Esophagus squamous epithelium (tissue), 4 donors: Measurements from ENCODE around the gene ATP8A1.

Source experiments
- POLR2A ChIP-seq, 4 donors: fragments of 450-650 bp; IDR thresholded peaks; one replicate each; pipeline ENCODE4 v1.6.1; 2017; ENCODE audit warnings: antibody characterized with exemption in 4 of 4, mild to moderate bottlenecking in 4 of 4, moderate library complexity in 3 of 4
- TF ChIP-seq, protein P1 (sequence below), 6 experiments: fragments of 450-650 bp in 4 of 6; fragments of 200-600 bp in 2 of 6; sonication (generic) in 2 of 6; IDR thresholded peaks; one replicate each; pipeline ENCODE4 v1.5.1; 2016 to 2019; ENCODE audit warnings: antibody characterized with exemption in 6 of 6, mild to moderate bottlenecking in 4 of 6, moderate library complexity in 4 of 6

DNA sequence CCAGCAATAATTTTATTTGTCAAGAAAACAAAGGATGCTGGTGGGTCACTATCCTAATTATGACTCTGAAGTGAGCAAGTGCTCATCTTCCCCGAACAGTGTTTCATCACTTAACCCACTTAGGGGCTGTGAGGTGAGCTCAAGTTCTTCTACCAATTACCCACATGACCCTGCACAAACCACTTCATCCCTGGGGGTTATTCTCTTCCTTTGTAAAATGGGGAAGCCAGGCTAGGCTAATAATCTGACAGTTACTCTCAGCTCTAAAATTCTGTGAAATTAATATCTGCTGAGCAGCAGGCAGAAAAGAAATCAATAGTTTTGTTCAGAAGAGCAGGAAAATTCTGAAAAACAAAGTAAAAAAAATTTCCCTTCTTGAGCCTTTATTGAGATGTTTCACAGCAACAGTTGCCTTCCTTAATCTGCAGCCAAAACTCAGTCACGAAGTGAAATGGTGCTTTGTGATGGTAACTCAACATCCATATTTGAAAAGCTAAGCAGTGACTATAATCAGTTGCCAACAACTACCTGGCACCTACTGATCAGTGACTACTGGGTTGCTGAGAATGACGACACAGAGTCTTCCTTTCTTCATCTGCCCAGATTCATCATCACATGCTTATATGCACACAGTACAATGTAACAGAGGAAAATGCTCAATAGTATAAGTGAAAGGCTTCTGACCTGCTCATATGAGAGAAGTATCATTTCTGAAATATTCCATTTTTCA, 24.1 kb downstream of the ATP8A1 start:
- TF ChIP-seq, protein P1, sequence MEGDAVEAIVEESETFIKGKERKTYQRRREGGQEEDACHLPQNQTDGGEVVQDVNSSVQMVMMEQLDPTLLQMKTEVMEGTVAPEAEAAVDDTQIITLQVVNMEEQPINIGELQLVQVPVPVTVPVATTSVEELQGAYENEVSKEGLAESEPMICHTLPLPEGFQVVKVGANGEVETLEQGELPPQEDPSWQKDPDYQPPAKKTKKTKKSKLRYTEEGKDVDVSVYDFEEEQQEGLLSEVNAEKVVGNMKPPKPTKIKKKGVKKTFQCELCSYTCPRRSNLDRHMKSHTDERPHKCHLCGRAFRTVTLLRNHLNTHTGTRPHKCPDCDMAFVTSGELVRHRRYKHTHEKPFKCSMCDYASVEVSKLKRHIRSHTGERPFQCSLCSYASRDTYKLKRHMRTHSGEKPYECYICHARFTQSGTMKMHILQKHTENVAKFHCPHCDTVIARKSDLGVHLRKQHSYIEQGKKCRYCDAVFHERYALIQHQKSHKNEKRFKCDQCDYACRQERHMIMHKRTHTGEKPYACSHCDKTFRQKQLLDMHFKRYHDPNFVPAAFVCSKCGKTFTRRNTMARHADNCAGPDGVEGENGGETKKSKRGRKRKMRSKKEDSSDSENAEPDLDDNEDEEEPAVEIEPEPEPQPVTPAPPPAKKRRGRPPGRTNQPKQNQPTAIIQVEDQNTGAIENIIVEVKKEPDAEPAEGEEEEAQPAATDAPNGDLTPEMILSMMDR (IDR thresholded peaks at IDR 0.05): no peak
- no peak for TF ChIP-seq POLR2A (IDR thresholded peaks at IDR 0.05)
